Measurements from ENCODE around the gene CCDC85C. TPM values are rescaled to one million over a fixed set of nuclear protein-coding genes. Genes with fewer than 3 reads are reported as not detected.

The CCDC85C gene
- total and polyA plus RNA-seq, 2 of the 8 experiments (the other 6 are each of a cell fraction or from before 2014, with no cell fraction given) = 16.8 to 35.8 TPM

DNA sequence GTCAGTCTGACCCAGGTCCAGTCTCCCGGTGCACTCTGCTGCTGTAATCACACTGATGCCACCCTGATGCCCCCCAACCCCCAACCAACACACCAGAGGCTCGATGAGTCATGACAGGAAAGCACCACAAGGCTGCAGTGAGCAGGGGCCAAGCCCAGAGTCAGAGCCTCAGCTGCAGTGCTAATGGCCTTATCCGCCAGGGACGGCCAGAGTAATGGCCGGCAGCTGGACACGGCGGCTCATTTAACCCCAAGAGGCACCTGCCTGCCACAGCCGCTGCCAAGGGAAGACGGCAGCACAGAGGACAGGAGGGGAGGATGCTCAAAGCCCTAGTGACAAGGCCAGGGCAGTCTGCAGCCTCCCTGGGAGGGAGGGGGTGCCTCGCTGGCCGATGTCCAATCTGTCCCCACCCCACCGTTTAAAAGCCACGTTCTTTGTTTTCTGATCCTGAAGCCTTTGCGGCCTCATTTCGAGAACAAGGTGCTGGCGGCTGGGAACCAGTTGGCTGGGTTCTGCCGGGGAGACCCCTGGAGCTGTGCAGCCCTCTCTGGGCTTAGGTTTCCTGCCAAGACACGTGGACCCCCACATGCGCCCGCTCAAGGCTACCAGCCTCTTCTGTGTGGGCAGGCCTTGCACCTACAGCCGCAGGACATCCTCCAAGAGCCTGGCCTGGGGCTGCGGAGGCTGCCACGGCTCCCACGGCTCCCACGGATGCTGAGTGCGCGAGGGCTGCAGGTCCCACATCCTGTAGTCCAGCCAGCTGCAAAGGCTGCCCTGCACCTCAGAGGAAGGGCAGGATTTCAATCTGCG, 13.1 kb downstream of the CCDC85C start:
- FAIRE-seq (no peak), DNase-seq (ENCODE audit: low read depth in 1 of 2, low spot score in 2 of 2) (no peak)
- Histone ChIP-seq H2AK5ac (ENCODE audit: low read depth, low read length) (peak overlapping the region; percentile 1; the same call in 1 of the 2 replicates), H3K4me1 (replicated peaks in 1 of 4; ENCODE audit: control insufficient read depth in 3 of 4, insufficient read depth in 4 of 4, low read length in 3 of 4) (peaks cover 0 to 23% (median 17%) of the 10 kb centered on the region in 4 experiments; a peak in 6 of 7 replicates), H3K9ac (replicated peaks in 1 of 4; ENCODE audit: extremely low read depth in 1 of 4, low read depth in 3 of 4, low read length in 3 of 4) (no peak overlapping the region; a peak in 1 of 7 replicates), H3K4me2 (ENCODE audit: insufficient read depth in 1 of 2, low read depth in 2 of 2, low read length in 2 of 2) (no peak overlapping the region; a peak in 1 of 4 replicates), H2BK5ac (ENCODE audit: low read depth, low read length) (peak overlapping the region; percentile 60; the same call in 1 of the 2 replicates), H2AFZ (ENCODE audit: low read length) (no peak overlapping the region), H2BK15ac (ENCODE audit: low read length) (peak overlapping the region; percentile 61; the same call in 1 of the 2 replicates), H2BK20ac (ENCODE audit: low read length) (no peak overlapping the region), H3K18ac (ENCODE audit: extremely low read depth, low read length) (peak overlapping the region; percentile 32; the same call in 1 of the 2 replicates), H3K79me2 (ENCODE audit: control insufficient read depth in 1 of 2, insufficient read depth in 2 of 2, low read length in 2 of 2) (peaks cover 0 to 69% of the 10 kb centered on the region in 2 experiments; a peak in 3 of 4 replicates), H2BK120ac (replicated peaks; ENCODE audit: low read depth, low read length) (no peak overlapping the region), H4K91ac (replicated peaks; ENCODE audit: insufficient read length, low read length) (peak overlapping the region; percentile 59), H3K27ac (ENCODE audit: low read depth, low read length) (no peak overlapping the region), H3K79me1 (ENCODE audit: low read depth, low read length) (peaks cover 22% of the 10 kb centered on the region), H3K27me3 (replicated peaks in 1 of 4; ENCODE audit: control insufficient read depth in 3 of 4, extremely low read depth in 1 of 4, insufficient read depth in 3 of 4, low read length in 3 of 4) (no peaks in the 10 kb centered on the region), H3K4ac (replicated peaks; ENCODE audit: insufficient read length, low read depth, low read length) (peak overlapping the region; percentile 74), H2BK12ac (ENCODE audit: low read depth, low read length) (peak overlapping the region; percentile 87; the same call in 1 of the 2 replicates), H4K8ac (ENCODE audit: extremely low read depth, insufficient read depth, low read length) (peak overlapping the region; percentile 31), H3K23ac (ENCODE audit: insufficient read length) (no peak overlapping the region), H3K9me3 (ENCODE audit: insufficient read depth in 2 of 2, low read depth in 1 of 2, low read length in 1 of 2) (no peaks in the 10 kb centered on the region), H3K23me2 (ENCODE audit: low read depth, low read length) (no peaks in the 10 kb centered on the region), H3K14ac (ENCODE audit: insufficient read length) (no peak overlapping the region), H4K20me1 (replicated peaks in 1 of 2; ENCODE audit: control insufficient read depth in 1 of 2, insufficient read depth in 2 of 2, low read length in 2 of 2) (peaks cover 4 to 13% of the 10 kb centered on the region in 2 experiments), H3K4me3 (ENCODE audit: extremely low read depth in 1 of 4, insufficient read depth in 2 of 4, low read depth in 3 of 4, low read length in 4 of 4) (no peak overlapping the region), H4K5ac (ENCODE audit: insufficient read length, low read depth, low read length) (no peak overlapping the region), H3K36me3 (ENCODE audit: control insufficient read depth in 2 of 4, insufficient read depth in 4 of 4, low read length in 3 of 4) (no peaks in the 10 kb centered on the region), H3K56ac (replicated peaks; ENCODE audit: insufficient read length, low read depth, low read length) (no peak overlapping the region)
- ChIA-PET POLR2A (ENCODE audit: partially characterized antibody) (interaction anchor here (0.9 kb wide), 2 partner anchors 17 to 19 kb away, joined by 3 read pairs; no protein-coding TSS in a partner anchor), CTCF (ENCODE audit: partially characterized antibody) (interaction anchor here (0.6 to 4.6 kb wide), 12 partner anchors 15 to 471 kb away, joined by 3 to 35 read pairs (median 3); no protein-coding TSS in a partner anchor)
- 84% methylated on average over 26 of the region's 28 CpGs; no CpG with 5 or more reads in 1 of the 2 experiments for WGBS, 2 experiments (ENCODE audit: extremely low coverage in 1 of 2, insufficient coverage in 1 of 2, insufficient read length in 1 of 2, insufficient replicate concordance in 2 of 2, low coverage in 1 of 2, low lambda C conversion rate in 2 of 2, missing lambda C conversion rate in 1 of 2)
- TF ChIP-seq, protein P1, sequence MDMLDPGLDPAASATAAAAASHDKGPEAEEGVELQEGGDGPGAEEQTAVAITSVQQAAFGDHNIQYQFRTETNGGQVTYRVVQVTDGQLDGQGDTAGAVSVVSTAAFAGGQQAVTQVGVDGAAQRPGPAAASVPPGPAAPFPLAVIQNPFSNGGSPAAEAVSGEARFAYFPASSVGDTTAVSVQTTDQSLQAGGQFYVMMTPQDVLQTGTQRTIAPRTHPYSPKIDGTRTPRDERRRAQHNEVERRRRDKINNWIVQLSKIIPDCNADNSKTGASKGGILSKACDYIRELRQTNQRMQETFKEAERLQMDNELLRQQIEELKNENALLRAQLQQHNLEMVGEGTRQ (IDR thresholded peaks at IDR 0.05; ENCODE audit: low read length) = no peak

All from H1 (cell line).